GM19468 (cell line): ENCODE results near the gene STYK1.
"Not testable (repeated sequence)": the region's sequence is repeated elsewhere in the genome, so short reads cannot be mapped to it uniquely, and the experiment has no call there.

Experiments used
- ATAC-seq: cut with Tn5 transposase; IDR thresholded peaks from one replicate; pipeline ENCODE4 v1.9.1; 2021; ENCODE audit warnings: mild to moderate bottlenecking, moderate library complexity, moderate number of reproducible peaks; ENCODE audit not compliant: unreplicated experiment; ENCODE audit errors: extremely low read depth

The STYK1 gene

DNA sequence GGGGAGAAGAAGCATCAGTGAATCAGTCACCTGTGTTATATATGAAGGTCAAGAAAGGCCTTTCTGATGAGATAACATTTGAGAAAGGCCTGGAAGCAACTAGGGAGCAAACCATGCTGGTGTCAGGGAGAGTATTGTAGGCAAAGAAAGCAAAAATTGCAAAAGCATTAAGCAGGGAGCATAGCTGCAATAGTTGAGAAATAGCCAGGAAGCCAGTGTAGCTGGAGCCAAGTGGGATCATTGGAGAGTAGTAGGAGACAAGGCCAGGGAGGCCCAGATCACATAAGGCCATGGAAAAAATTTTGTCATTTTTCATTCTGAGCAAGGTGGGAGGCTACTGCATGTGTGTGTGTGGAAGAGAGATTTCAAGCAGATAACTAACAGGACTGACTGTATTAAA lies 41.6 kb downstream of the STYK1 start:
- no peak for ATAC-seq

DNA sequence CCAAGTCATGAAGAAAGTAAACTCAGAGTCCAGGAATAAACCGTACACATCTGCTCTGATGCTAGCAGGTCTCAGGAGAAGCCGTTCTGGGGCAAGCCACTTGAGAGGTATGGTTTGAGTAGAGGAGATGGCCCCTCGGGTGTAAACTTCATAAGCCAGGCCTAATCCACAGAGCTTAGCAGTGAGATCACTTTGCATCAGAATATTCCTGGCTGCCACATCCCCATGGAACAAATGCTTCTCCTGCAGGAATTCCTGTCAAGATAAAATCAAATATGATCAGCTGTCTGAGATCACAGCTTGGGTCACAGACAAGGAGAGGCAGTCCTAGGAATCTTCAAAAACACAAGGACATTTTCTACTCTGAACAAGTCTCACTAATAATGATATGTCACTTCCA lies 49.2 kb downstream of the STYK1 start:
- no peak for ATAC-seq

DNA sequence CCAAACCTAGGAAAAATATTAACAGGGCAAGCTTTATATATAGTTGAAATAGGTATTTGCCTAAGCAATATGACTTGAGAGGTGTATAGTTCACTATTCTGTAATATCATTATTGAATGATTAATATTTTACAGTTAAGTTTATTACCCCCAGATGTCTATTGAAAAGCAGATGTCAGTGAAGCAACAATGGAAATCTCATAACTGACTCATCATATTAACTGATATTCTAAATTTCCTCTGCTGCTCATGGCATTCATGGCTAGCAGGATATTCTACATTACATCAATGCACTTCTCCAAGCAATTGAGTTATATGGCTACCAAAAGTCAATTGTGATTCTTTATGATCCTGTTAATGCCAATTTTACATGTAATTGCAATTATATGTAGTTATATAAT lies 50.7 kb downstream of the STYK1 start:
- no peak for ATAC-seq

DNA sequence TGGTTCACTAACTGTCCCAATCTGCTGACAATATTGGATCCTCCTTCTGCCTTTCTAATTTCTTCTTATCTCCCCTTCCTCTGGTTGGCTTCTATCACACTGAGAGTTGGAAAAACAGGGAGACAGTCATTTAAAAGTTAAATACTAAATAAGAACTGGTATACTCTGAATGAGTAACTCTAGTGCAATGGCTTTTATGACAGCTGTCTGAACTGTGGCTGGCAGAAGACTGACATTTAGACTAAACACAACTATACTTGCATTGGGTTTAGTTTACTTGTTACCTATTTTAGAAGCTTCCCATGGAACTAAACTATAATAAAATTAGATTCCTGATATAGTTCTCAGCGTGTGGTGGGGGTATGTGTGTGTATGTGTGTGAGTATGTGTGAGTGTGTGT lies 52.6 kb downstream of the STYK1 start:
- no peak for ATAC-seq

DNA sequence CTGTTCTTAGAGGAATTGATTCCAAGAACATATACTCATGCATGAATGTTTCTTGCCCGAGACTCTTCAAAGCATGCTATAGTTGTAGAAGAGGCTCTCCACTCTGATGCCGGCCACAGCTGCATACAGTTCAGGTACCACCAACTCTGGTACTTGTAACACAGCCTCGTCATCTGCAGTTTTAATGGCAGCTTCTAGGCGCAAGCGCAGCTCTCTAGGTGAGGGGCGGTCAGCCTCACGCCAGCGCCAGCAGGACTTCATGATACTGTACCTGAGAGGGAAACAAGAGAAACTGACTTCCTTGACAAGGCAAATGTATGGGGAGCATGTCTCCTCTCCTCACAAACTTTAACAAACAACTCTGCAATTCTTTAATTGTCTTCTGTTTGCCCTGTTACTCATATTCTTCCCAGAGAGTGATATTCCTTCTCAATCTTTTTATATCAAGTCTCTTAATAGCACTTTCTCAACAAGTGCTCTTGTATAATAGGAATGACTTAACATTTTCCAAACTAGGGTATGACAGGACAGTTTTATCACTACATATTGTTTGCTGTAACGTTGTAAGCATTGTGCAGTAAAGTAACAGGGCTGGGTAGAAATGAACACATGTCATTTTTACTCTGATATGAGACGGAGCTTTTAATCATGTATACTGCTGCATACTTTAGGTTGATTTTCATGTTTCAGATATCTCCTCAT lies 53.6 kb downstream of the STYK1 start:
- no peak for ATAC-seq

DNA sequence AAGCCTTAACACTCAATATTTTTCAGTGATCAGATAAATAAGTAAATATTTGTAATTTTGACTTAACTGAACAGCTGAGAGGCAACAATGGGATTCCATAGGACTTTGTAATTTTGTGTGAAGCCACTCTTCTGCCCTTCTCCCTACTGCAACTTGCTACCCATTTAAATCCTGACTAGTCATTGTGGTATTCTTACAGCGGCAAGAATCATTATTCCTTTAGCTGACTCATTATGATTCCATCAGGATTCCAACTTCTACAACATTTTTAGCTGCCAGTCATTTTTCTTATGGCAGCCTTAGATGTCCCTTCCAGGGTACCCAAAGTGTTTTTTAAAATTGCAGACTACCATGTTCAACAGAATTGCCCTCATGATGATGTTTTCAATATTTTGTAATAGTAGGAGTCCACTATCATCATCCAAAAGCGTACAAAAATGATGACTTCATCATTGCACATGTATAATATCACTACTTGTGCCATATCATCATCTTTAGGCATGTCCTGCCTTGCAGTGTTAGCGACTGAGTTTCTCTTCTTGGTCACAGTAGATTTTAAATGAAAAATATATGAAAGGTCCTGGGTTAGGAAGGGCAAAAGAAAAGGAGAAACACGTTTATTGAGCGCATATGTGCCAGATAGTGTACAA lies 55.4 kb downstream of the STYK1 start:
- ATAC-seq, result no peak

DNA sequence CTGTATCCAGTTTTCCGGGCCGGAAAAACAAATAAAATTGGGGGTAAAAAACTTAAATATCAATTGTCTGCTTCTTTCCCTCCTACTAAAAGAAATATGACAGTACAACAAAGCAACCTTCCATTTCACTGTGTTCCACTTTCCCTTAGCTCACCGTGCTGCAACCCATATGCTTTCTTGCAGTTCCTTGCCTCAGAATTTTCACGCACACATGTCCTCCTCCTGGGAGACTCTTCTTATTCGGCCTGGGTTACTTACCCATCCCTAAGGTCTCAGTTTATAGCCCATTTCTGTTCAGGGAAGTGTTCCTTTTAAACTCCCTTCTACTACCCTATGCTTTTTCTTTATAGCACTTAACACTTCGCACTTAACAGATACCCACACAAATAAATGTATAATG lies 56.0 kb downstream of the STYK1 start:
- no peak for ATAC-seq

DNA sequence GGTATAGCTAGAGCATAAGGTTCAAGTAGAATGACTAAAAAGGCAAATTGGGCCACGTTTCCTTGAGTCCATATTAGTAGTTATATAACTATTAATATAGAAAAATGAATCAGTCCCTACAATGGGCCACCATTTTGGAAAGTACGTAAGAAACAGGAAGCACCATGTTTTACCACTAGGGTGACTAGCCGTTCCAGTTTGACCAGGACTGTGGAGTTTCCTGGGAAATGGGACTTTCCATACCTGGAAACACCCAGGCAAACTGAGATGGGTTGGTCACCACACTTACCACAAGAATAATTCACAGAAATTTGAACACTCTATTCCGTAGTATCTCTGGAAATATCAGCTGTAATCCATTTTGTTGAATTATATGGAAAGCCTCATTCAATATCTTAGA lies 58.3 kb downstream of the STYK1 start:
- no peak for ATAC-seq

DNA sequence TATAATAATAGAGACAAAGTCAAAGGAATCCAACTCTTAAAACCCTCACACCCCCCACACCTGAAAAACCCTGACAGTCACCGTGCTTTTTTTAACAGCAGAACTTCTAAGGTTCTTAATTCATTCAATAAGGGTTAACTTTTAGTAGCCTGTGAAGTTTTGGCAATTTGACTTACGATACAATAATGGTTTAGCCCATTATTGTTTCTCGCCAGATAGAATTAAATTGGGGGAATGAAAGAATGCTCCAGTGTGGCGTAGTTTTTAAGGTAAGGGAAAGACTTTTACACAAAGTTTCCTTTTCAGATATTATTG lies 59.8 kb downstream of the STYK1 start:
- ATAC-seq, result no peak

DNA sequence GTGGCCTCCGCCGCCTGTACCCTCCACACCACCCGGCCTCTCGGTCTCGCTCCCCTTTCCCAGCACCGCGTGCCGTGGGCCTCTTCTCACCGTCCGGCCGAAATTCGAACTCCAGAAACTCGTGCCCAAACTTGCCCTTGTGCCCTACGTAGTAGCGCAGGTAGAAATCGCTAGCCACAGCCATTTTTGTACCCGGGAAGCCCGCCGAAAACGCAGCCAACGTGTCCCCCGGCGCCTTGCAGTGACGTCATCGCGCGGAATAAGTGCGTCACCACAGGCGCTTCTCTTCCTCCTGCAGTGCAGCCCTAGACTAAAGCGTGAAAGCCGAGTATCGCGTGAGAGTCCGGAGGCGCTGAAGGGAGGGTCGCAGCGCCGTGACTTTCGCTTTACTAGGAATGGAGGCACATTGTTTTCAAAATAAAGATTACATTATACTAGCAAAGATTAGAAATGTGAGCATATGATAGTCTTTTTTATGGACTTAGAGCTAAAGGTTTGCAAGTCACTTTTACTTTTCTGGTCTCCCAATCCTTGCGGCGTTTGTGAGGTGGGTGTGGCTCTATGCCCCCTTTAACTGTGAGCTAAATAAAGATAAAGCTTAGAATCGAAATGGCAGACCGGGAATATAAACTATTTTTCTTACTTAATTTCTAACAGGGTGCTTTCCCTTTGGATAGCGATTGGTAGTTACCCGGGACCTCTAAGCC lies 60.4 kb downstream of the STYK1 start, which contains the start of gene MAGOHB:
Gene MAGOHB, minus strand, starts transcription at position 261 of the 707 bp plus-strand sequence. Its CDS starts 77 bp downstream, at position 184.
- ATAC-seq, result peak; percentile 85

DNA sequence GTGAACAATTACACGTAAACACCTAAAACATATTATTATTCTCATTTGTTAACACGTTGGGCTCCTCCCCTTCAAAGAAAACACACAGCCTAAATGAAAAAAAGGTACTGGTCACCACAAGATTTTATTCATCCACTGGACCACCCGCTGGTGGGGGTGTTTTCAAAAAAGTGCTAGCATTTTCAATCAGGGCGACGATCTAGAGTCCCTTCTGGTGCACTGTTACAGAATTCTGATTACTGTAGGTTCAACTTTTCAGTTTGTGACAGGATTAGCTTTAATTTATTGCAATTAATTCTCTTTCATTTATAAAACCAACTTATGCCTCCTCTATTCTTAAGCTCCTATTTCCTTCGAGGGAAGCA lies 60.9 kb downstream of the STYK1 start:
- ATAC-seq, result no peak

DNA sequence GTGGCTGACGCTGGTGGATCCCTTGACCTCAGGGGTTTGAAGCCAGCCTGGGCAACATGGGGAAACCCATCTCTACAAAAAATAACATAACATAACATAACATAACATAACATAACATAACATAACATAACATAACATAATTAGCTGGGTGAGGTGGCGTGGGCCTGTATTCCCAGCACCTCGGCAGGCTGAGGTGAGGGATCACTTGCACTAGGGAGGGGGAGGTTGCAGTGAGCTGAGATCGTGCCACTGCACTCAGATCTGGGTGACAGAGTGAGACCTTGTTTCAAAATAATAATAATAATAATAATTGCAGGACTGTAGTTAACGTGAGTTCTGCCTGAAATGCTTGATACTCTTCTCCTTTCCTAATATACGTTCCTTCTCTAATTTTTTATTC lies 61.7 kb downstream of the STYK1 start:
- no peak for ATAC-seq

DNA sequence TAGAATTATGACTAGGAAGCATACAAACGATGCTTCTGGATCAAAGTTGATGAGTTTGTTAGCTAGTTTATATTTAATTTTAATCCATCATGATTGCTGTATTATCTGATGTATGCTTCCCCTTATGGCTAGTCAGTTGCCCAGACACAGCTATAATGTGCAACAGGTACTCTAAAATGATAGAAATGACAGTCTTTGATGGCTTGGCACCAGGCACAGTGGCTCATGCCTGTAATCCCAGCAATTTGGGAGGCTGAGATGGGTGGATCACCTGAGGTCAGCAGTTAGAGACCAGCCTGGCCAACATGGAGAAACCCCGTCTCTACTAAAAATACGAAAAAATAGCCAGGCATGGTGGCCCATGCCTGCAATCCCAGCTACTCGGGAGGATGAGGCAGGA lies 62.6 kb downstream of the STYK1 start:
- not testable (repeated sequence) for ATAC-seq

DNA sequence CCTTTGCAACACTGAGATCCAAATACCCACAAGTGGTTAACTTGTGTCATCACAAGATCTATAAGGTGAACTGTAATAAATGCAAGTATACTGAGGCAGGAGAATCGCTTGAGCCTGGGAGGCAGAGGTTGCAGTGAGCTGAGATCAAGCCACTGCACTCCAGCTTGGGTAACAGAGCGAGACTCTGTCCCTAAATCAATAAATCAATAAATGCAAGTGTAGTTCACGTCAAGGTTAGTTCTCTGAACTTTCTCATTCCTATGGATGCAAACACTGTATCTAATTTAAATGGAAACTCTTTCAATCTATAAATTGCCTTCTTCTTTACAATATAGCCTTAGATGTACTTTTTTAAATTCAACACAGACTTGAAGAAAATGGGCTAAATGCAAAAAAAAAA lies 63.7 kb downstream of the STYK1 start:
- ATAC-seq, result no peak

DNA sequence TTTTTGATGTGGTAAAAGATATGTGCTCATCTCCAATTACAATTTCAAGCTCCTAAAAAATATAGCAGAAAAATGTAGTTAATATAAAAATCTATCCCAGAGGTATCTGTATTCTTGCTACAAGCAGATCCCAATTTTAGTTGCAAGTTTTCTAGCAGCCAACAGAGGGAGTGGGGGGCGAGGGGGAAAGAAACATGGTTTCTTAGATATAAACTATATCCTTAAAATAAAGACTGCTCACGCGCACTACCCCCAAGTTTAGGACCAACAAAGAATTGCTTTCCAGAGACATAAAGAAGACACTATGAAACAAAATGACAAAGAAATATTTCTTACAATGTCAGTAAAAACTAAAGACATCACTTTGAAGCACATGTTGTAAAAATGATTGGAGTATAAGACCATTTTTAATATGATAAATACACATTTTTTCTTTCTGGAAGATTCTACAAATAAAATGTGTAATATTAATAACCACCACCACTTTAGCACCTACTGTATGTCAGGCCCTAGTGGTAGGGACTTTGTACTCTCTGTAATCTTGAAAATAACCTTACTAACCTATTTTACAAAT lies 65.9 kb downstream of the STYK1 start:
- ATAC-seq, result no peak

DNA sequence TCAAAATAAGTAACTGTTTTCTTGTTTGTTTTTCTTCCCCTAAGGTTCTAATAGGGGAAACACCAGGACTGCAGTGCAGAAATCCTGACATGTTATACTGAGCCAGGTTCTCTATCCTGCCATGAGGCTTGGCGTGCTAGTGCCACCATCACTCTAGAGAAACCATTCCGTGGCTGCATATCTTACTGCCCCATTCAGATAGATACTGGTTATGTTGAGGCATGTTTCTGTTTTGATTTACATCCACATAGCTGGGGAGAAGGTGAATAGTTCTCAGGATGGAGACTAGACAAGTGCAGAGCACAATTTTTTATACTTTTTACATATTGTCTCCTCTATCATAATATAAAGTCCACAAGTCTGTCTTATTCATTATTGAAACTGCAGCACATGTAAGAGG lies 72.0 kb downstream of the STYK1 start:
- ATAC-seq, result no peak

DNA sequence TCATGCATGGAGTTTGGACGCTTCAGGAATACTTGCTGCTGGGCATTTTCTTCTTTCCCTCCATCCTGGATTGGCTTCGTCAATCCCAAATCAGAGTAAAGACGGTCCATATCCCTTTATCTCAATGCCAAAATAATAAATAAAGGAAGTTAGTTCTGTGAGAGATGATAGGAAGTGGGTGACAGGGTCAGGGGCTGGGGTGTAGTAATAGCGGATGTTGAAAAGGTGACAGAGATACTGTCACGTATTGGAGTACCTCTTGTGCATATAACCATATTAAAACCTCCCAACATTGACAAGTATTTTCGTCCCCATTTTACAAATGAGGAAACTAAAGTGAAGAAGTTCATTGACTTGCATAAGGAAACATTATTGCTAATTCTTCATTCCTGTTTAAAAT lies 72.9 kb downstream of the STYK1 start:
- ATAC-seq, result no peak

DNA sequence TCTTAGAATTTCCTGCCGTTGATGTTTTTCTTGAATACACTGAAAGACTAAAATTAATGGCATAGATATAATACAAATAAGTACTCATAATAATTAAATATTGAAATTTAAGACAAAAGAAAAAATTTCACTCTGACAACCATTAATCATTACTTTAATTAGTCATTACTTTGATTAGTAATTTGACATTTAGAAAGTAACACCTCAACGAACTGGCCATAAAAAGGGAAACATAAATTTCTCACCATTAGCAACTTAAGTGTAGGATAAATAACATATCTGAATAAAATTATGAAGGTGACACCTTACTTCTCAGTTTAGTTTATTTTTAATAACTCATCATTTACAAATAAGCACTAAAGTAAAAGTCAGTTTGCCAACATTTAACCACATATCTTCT lies 78.0 kb downstream of the STYK1 start:
- ATAC-seq, result no peak

DNA sequence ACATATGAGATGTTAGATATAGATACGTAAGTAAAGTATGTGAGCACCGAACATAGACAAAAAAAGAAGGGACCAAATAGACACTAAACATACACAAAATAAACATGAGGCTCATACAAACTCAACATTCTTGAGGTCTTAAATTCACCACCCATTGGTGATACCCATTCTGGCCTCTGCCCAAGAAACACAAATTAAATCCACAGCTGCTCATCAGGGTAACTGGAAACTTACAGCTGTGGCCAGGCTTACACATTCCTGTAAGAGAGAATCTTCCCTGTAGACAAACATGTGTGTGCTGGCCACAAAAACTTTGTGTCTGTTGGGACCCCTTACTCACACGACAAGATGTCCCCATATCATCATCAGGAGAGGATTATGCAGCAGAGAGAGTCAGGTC lies 82.9 kb downstream of the STYK1 start:
- ATAC-seq, result no peak

DNA sequence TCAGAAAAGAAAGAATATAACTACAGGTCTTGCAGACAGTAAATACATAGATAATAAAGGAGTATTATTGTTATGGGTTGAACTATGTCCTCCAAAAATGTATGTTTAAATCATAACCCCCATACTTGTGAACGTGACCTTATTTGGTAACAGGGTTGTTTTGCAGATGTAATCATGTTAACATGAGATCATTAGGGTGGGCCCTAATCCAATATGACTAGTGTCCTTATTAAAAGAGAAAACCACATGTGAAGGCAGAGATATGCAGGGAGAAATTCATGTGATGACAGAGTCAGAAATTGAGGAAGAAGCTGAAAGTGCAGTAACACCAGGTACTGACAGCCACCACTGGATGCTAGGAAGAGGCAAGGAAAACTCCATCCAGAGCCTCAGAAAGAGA lies 89.4 kb downstream of the STYK1 start:
- no peak for ATAC-seq

DNA sequence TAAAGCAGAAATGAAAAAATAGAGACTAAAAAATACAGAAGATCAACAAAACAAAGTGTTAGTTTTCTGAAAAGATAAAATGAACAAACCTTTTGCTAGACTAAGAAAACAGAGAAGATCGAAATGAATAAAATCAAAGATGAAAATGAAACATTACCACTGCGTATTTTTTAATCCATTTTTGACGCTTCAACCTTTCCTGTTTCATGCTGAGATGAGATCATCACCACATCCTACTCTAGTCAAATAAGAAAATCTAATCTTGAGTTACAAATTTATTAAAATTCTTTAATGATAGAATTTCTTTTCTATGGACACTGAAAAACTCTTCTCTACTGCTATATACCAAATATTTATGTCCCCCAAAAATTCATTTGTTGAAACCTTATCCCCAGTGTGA lies 91.1 kb downstream of the STYK1 start:
- ATAC-seq, result no peak
